ENCODE measurements around the gene NLGN1.
A peak's percentile ranks its signal among the peaks of the same experiment; 100 is the strongest.
"Not testable (repeated sequence)": the region's sequence is repeated elsewhere in the genome, so short reads cannot be mapped to it uniquely, and the experiment has no call there.

NLGN1 gene

DNA sequence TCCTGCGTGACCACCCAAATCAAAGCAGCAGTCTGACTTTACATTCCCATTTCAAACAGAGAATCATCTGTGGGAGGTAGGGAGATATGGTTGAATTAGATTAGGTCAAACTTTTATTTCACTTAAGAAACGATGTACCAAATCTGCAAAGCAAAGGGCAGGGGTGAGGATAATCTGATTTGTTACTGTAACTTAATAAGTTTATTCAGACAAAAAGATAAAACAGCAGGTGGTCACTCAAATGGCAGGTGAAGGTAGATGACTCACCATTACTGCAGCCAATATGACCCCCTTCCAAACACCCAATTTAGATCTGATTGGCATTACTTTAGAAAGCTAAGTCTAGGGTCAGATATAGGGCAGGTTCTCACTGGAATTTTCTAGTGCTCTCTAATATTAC is 810.6 kb downstream of the NLGN1 start:
- DNase-seq, result no peak
- in situ Hi-C loops (cut with MboI; ENCODE audit: low pct_unique_long_range_greater_than_20kb, low sequenced_read_pairs), result no loop called here

DNA sequence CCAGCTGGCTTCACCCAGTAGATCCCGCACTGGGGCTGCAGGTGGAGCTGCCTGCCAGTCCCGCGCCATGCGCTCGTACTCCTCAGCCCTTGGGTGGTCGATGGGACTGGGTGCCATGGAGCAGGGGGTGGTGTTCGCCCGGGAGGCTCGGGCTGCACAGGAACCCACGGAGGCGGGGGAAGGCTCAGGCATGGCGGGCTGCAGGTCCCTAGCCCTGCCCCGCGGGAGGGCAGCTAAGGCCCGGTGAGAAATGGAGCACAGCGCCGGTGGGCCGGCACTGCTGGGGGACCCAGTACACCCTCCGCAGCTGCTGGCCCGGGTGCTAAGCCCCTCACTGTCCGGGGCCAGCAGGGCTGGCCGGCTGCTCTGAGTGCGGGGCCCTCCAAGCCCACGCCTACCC is 814.4 kb downstream of the NLGN1 start:
- DNase-seq; in situ Hi-C loops (cut with MboI; ENCODE audit: low pct_unique_long_range_greater_than_20kb, low sequenced_read_pairs): not testable (repeated sequence)

DNA sequence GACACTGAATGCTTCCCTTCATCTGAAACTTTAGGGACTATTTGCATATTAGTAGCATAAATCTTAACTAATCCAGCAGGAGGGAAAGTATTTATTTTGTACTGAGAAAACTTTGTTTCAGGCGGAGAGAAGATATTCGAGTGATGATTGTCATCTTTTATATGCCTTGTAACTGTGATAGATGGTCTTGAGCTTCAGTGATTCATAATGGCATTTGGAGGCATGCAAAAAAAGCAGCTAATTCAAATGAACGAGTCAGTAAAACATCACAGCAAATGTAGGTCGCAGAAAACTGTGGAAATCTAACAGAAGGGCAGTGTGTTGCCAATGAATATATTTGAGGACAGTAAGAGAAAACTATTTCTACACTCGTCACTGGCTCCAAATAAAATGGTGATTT is 817.9 kb downstream of the NLGN1 start:
- no peak for DNase-seq
- in situ Hi-C loops (cut with MboI; ENCODE audit: low pct_unique_long_range_greater_than_20kb, low sequenced_read_pairs), result no loop called here

- in situ Hi-C loops (cut with MboI; ENCODE audit: low pct_unique_long_range_greater_than_20kb, low sequenced_read_pairs), result no loop called here
- no peak for DNase-seq
Observed at GRCh38 chr3:174216019-174216418, 818.5 kb downstream of the NLGN1 start.

DNA sequence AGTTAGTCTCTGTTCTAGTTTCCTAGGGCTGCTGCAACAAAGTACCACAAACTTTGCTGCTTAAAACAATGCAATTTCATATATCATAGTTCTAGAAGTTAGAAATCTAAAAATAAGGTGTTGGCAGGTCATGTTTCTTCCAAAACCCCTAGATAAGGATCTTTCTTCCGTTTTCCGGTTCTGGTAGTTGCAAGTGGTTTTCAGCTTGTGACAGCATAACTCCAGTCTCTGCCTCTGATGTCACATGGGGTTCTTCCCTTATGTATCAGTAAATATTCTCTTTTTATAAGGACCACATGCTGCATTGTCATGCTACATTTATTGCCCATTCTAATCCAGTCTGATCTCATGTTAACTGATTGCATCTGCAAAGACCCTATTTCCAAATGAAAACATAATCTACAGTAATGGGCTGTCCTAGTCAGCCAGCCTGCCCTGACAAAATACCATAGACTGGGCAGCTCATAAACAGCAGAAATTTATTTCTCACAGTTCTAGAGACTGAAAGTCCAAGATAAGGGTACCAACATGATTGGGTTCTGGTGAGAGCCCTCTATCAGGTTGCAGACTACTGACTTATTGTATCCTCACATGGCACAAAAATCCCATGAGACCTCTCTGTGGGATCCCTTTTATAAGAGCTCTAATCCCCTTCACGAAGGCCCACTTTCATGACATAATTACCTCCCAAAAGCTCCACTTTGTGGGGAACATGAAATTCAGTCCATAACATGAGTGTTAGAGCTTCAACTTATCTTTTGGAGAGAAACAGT is 819.6 kb downstream of the NLGN1 start:
- DNase-seq, result peak; percentile 43
- in situ Hi-C loops (cut with MboI; ENCODE audit: low pct_unique_long_range_greater_than_20kb, low sequenced_read_pairs), result no loop called here

- in situ Hi-C loops (cut with MboI; ENCODE audit: low pct_unique_long_range_greater_than_20kb, low sequenced_read_pairs), result no loop called here
- DNase-seq, result no peak
Observed at GRCh38 chr3:174218016-174218415, 820.5 kb downstream of the NLGN1 start.

GRCh38 chr3:174219738-174220137 is 822.2 kb downstream of the NLGN1 start:
- in situ Hi-C loops (cut with MboI; ENCODE audit: low pct_unique_long_range_greater_than_20kb, low sequenced_read_pairs), result no loop called here
- no peak for DNase-seq

DNA sequence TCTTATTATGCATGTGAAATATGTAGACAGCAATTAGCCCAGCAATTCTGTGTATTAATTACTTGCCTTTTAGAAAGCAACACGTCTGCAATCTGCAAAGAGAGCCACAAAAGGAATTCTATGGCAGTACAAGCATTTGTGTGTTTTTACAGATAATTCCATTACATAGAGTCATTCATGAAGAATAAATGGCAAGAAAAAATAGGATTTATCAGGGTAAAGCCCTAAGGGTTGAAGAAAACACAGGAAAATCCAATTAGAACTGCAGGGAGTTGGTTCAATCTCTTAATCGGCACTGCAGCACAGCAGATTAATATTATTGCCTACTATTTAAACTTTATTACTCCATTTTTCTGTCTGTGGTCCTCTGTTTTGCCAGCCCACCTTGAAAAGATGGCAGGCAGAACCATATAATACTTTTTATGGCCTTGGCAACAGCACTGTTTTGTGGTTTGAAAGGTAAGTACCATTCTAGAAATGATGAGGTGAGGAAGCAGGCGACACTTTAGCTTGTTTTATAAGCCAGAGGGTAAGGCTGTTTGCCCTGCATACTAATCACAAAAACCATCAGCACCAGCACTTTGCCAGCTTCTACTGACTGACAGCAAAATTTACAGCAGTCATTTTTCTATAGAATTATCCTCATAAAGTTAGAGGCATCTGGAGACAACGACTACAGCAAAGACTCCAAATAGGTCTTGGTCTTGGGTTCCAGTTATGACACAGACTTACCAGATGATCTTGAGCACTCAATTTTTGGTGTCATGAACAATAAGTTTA is 823.4 kb downstream of the NLGN1 start:
- DNase-seq, result no peak
- in situ Hi-C loops (cut with MboI; ENCODE audit: low pct_unique_long_range_greater_than_20kb, low sequenced_read_pairs), result no loop called here

DNA sequence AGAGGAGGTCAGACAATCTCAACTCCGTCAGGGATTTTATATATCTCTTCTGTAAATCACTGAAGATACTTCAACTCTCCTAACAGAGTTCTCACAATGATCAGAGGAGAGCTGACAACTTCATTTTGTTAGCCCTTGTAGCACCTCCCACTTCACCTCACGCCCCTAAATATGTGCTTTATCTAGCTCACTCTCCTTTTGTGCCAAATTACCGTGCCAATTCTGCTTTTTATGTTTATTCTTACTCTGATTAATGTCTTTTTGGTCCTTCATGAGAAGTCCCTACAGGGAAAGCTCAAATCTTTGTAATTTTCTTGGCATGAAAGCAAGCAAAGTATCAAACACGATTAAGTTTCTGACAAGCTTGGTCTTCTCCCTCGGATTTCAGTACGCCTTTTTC is 825.5 kb downstream of the NLGN1 start:
- DNase-seq, result no peak
- in situ Hi-C loops (cut with MboI; ENCODE audit: low pct_unique_long_range_greater_than_20kb, low sequenced_read_pairs), result no loop called here

GRCh38 chr3:174223626-174224025 is 826.1 kb downstream of the NLGN1 start:
- DNase-seq, result no peak
- in situ Hi-C loops (cut with MboI; ENCODE audit: low pct_unique_long_range_greater_than_20kb, low sequenced_read_pairs), result no loop called here

- in situ Hi-C loops (cut with MboI; ENCODE audit: low pct_unique_long_range_greater_than_20kb, low sequenced_read_pairs), result no loop called here
- DNase-seq, result no peak
Observed at GRCh38 chr3:174229916-174230315, 832.4 kb downstream of the NLGN1 start.

- in situ Hi-C loops (cut with MboI; ENCODE audit: low pct_unique_long_range_greater_than_20kb, low sequenced_read_pairs); DNase-seq: not testable (repeated sequence)
Observed at GRCh38 chr3:174232028-174232657, 834.6 kb downstream of the NLGN1 start.

DNA sequence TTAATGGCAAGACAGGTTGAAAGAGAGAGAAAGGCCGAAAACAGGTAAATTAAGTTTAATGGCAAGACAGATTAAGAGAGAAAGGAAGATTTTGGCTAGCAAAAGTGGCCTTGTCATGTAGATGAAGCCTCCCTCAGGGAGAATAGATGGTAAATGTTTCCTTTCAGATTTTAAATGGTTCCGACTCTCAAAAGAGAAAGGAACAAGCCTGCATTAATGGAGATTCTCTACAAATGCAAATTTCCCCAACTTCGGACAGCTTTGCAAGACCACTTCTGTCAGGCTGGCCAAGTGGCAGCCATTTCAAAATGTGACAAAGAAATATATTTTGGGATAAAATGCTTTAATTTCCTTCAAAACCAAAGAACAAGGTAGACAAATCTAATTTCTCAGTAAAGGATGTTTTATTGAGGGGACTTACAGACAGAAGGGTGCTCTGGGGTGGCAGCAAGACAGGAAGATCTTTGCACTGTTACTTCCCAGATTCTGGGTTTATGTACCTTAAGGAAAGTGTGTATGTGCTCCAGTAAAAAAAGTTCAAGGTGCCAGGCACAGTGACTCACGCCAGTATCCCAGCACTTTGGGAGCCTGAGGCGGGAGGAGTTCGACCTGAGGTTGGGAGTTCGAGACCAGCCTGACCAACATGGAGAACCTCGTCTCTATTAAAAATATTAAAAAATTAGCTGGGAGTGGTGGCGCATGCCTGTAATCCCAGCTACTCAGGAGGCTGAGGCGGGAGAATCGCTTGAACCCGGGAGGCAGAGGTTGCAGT is 835.3 kb downstream of the NLGN1 start:
- DNase-seq, result no peak
- in situ Hi-C loops (cut with MboI; ENCODE audit: low pct_unique_long_range_greater_than_20kb, low sequenced_read_pairs), result no loop called here

- no peak for DNase-seq
Observed at GRCh38 chr3:174233511-174233910, 836.0 kb downstream of the NLGN1 start.

GRCh38 chr3:174242311-174243041 is 844.9 kb downstream of the NLGN1 start:
- DNase-seq, result no peak
- in situ Hi-C loops (cut with MboI; ENCODE audit: low pct_unique_long_range_greater_than_20kb, low sequenced_read_pairs), result no loop called here

More at GRCh38 chr3:174233511-174233910, 836.0 kb downstream of the NLGN1 start:
- in situ Hi-C loops (cut with MboI; ENCODE audit: low pct_unique_long_range_greater_than_20kb, low sequenced_read_pairs), result no loop called here

DNA sequence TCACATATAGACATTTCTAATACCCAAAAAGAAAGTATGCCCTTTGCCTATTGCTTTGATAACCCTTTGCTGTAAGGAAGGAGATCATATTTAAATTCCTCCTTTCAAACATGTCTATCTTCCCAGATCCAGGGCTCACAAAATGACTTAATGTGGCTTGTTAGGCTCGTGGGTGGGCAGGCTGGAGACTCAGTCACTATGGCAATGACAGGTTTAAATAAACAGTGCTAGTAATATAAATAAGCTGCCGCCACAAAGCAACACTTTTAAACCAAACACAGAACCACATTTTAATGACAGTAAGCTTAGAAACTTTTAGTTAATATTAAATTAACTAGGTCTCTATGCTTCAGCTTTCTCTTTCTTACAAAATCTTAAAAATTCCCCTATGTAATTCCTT is 845.6 kb downstream of the NLGN1 start:
- no peak for DNase-seq
- in situ Hi-C loops (cut with MboI; ENCODE audit: low pct_unique_long_range_greater_than_20kb, low sequenced_read_pairs), result no loop called here

DNA sequence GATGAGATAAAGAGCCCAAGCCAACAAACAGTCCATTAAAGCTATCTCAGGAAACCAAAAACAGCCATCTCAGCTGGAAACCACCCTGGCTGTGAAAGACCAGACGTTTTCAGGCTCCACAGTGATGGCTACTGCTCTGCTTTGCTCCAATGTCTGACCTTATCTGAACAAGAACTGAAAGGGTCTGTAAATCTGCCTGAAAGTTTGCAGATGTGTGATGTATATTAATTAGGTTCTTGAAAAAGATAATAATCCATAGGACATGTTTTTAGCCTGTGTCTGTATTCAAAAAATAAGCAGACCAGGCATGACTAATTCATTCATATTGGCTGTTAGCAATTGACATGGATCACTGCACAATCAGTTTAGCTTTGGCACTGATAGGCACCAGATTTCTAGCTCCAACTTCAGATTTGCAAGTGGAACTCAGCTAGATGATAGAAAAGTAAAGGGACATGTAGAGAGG is 850.2 kb downstream of the NLGN1 start:
- no peak for DNase-seq
- in situ Hi-C loops (cut with MboI; ENCODE audit: low pct_unique_long_range_greater_than_20kb, low sequenced_read_pairs), result no loop called here

DNA sequence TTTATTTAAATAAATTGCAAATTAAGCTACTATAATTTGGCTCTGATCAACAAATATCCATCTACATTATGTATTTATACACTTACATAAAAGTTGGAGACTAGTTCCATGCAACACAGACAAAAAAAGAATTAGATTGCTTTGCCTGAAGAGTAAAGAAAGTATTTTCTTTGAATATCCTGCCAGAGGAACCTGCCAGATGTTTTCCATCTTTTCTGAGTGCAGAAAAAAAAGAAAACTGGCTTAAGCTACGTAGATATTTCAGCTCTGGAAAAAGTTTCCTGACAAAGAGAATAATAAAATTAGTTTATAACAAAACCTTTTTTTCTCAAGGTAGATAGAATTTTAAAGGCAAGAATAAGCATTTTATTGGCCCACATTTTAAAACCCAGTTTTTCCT is 854.1 kb downstream of the NLGN1 start:
- DNase-seq, result no peak
- in situ Hi-C loops (cut with MboI; ENCODE audit: low pct_unique_long_range_greater_than_20kb, low sequenced_read_pairs), result no loop called here

All from KBM-7 (cell line).